D721Med (cell line): ENCODE measurements around the gene CFAP70.
"Not testable (repeated sequence)": the region's sequence is repeated elsewhere in the genome, so short reads cannot be mapped to it uniquely, and the experiment has no call there.

Experiments used
- DNase-seq: peaks from one replicate; pipeline ENCODE4 v3.0.0; 2011; ENCODE audit warnings: low spot score; ENCODE audit not compliant: insufficient read length
- FAIRE-seq: peaks from 2 replicates; lab custom pipeline; 2011; peaks lifted over from hg19 to GRCh38; lab: Jason Lieb, UNC
- TF ChIP-seq, protein P1 (sequence below): IDR thresholded peaks from 2 replicates; pipeline ENCODE4 v1.5.1; 2012; ENCODE audit warnings: mild to moderate bottlenecking, control low read depth; ENCODE audit not compliant: insufficient read depth; ENCODE audit errors: missing control alignments

The CFAP70 gene

DNA sequence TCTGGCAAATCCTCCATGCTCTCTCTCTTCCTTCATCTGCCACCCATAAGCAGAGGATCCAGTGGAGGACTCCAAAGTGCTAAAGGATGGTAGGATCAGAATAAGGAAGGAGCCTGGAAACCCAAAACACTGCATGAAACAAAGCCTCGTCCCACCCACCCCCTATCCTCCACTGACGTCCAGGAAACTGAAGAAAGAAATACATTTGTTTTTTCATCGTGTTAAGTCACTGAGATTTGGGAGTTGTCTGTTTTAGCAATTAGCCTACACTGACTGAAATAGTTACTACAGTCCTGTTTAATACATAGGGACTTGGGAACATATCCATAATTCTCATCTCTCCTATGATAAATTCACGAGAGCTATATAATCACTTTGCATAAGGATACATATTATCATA, 40.4 kb upstream of the CFAP70 start:
- TF ChIP-seq, protein P1, sequence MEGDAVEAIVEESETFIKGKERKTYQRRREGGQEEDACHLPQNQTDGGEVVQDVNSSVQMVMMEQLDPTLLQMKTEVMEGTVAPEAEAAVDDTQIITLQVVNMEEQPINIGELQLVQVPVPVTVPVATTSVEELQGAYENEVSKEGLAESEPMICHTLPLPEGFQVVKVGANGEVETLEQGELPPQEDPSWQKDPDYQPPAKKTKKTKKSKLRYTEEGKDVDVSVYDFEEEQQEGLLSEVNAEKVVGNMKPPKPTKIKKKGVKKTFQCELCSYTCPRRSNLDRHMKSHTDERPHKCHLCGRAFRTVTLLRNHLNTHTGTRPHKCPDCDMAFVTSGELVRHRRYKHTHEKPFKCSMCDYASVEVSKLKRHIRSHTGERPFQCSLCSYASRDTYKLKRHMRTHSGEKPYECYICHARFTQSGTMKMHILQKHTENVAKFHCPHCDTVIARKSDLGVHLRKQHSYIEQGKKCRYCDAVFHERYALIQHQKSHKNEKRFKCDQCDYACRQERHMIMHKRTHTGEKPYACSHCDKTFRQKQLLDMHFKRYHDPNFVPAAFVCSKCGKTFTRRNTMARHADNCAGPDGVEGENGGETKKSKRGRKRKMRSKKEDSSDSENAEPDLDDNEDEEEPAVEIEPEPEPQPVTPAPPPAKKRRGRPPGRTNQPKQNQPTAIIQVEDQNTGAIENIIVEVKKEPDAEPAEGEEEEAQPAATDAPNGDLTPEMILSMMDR: no peak
- no peak for FAIRE-seq

DNA sequence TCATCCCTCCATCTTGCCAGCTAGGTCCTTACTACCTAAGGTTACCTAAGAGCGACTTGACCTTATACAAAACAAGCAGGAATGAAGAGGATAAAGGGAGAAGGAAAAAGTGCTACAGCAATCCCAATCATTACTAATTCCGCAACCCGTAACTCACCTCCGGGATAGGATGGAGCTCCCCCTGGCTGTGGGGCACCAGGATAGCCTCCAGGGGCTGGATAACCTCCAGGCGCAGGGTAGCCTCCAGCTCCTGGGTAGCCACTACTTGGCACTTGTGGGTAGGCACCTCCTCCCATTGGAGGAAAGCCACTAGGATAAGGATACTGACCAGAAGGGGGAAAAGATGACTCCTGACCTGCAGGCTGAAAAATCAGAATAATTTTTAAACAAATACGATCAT, 39.4 kb upstream of the CFAP70 start:
- TF ChIP-seq, protein P1: no peak
- DNase-seq: no peak
- FAIRE-seq: no peak

More for the DNA sequence above, 40.4 kb upstream of the CFAP70 start:
- DNase-seq: no peak

DNA sequence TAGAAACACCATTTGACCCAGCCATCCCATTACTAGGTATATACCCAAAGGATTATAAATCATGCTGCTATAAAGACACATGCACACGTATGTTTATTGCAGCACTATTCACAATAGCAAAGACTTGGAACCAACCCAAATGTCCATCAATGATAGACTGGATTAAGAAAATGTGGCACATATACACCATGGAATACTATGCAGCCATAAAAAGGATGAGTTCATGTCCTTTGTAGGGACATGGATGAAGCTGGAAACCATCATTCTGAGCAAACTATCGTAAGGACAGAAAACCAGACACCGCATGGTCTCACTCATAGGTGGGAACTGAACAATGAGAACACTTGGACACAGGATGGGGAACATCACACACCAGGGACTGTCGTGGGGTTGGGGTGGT, 35.7 kb upstream of the CFAP70 start:
- DNase-seq, FAIRE-seq: not testable (repeated sequence)

DNA sequence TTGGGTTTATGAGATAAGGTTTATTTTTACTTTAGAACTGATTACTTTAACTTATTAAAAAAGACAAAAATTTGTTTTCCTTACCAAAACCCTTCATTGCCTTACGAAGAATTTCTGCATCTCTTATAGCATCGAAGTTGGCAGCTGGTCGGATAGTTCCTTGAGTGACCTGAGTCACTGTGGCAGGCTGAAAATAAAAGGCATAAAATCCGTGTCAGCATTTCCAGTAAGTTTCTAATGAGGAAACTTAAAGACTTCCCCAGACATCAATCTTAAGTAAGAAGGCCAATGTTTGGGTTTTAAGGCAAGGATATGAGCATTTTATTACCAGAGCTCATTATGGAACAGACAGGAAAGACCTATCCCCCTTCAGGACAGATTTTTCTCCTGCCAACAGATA, 29.6 kb upstream of the CFAP70 start:
- TF ChIP-seq, protein P1: no peak
- DNase-seq (no peak), FAIRE-seq (no peak)

DNA sequence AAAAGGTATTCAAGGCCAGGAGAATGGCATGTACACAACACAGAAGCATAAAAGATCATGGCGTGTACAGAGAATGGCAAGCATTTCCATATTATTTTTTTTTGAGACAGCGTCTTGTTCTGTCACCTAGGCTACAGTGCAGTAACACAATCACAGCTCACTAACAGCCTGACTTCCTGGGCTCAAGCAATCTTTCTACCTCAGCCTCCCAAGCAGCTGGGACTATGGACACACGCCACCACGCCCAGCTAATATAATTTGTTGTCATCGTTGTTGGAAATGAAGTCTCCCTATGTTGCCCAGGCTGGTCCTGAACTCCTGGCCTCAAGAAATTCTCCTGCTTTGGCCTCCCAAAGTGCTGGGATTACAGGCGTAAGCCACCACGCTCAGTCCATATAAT, 27.9 kb upstream of the CFAP70 start:
- TF ChIP-seq, protein P1: no peak
- DNase-seq (no peak), FAIRE-seq (no peak)

DNA sequence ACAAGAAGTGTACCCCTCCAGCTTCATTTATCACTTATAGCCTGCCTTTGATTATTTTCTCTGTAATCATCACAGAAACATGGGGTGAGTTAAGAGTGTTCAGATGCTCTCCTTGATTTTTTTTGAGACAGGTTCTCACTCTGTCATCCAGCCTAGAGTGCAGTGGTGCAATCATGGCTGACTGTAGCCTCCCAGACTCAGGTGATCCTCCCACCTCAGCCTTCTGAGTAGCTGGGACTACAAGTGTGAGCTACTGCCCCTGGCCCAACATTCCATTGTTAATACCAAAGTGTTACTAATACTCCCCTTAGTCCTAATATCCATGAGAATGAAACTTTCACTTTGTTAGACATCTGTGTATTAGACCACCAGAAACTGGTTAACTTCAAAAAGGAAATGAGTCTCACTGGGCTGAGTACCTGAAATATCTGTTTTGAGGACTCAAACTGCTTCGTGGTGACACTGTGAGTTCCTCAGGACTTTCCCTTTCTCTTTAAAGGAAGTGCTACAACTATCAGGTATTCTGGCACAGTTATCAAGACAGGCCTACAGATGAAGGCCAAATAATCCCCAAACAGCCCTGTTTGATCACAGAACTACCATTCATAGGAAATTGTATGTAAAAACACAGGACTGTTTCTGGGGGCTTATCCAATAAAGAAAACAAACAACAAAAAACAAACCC, 20.5 kb upstream of the CFAP70 start:
- TF ChIP-seq, protein P1: no peak
- no peak for DNase-seq
- no peak for FAIRE-seq

DNA sequence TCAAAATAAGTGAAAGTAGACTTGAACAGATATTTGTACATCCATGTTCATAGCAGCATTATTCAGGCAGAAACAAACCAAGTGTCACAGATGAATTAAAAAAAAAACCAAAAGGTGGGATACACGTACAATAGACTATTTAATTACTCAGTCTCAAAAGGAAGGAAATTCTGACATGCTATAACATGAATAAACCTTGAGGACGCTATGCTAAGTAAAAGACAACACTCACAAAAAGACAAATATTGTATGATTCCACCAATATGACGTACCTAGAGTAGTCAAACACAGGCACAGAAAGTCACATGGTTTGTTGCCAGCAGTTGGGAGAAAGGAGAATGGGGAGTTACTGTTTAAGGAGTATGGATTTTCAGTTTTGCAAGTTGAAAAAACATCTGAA, 18.0 kb upstream of the CFAP70 start:
- TF ChIP-seq, protein P1: no peak
- DNase-seq: no peak
- FAIRE-seq: no peak
